SHP77 treated with DMSO at 0.1 percent for 48 hours (cell line): ENCODE data around the gene GNAI3.

ENCODE experiments used
- DNase-seq: peaks from one replicate; lab custom pipeline; 2025; lab: John Stamatoyannopoulos, UW

GNAI3 gene

GRCh38 chr1:109637446-109637845, 89.0 kb downstream of the GNAI3 start:
- no peak for DNase-seq

GRCh38 chr1:109639063-109639840, 90.8 kb downstream of the GNAI3 start:
- no peak for DNase-seq

GRCh38 chr1:109639841-109640184, 91.4 kb downstream of the GNAI3 start:
- no peak for DNase-seq

GRCh38 chr1:109640285-109640865, 92.0 kb downstream of the GNAI3 start:
- DNase-seq, result peak; percentile 20

- DNase-seq, result no peak
Measured at GRCh38 chr1:109641078-109641740, 92.8 kb downstream of the GNAI3 start.

- no peak for DNase-seq
Measured at GRCh38 chr1:109641861-109642260, 93.4 kb downstream of the GNAI3 start.

- DNase-seq, result no peak
Measured at GRCh38 chr1:109642626-109643025, 94.2 kb downstream of the GNAI3 start.

GRCh38 chr1:109643385-109644230, 95.2 kb downstream of the GNAI3 start:
- peak; percentile 20 for DNase-seq

GRCh38 chr1:109644670-109645069, 96.3 kb downstream of the GNAI3 start:
- no peak for DNase-seq

- DNase-seq, result no peak
Measured at GRCh38 chr1:109649491-109649914, 101.1 kb downstream of the GNAI3 start.

GRCh38 chr1:109650609-109651008, 102.2 kb downstream of the GNAI3 start:
- DNase-seq, result no peak

- no peak for DNase-seq
Measured at GRCh38 chr1:109652402-109652801, 104.0 kb downstream of the GNAI3 start.

- no peak for DNase-seq
Measured at GRCh38 chr1:109653306-109653705, 104.9 kb downstream of the GNAI3 start.

- DNase-seq, result no peak
Measured at GRCh38 chr1:109654519-109654918, 106.1 kb downstream of the GNAI3 start.

GRCh38 chr1:109655615-109656519, 107.5 kb downstream of the GNAI3 start, which contains the start of gene GSTM4:
Gene GSTM4, plus strand, starts transcription at chr1:109656099. Its CDS starts 291 bp downstream, at chr1:109656390.
- DNase-seq, result peak; percentile 46

- no peak for DNase-seq
Measured at GRCh38 chr1:109657395-109657794, 109.0 kb downstream of the GNAI3 start.

GRCh38 chr1:109657970-109658369, 109.6 kb downstream of the GNAI3 start:
- no peak for DNase-seq

- no peak for DNase-seq
Measured at GRCh38 chr1:109658533-109659042, 110.2 kb downstream of the GNAI3 start.

- no peak for DNase-seq
Measured at GRCh38 chr1:109659145-109659544, 110.7 kb downstream of the GNAI3 start.

GRCh38 chr1:109659997-109660690, 111.7 kb downstream of the GNAI3 start:
- no peak for DNase-seq
